Activated CD4-positive, alpha-beta T cell treated with anti-CD3 and anti-CD28 coated beads, Interleukin-2, amount 50 U/mL, for 24 hours (primary cell): Measurements from ENCODE around the gene ARG2.

ENCODE experiments used
- DNase-seq, 2 donors: peaks; one replicate each; pipeline ENCODE4 v3.0.0-alpha.2; 2020; ENCODE audit warnings: low read depth in 1 of 2, low spot score in 1 of 2

Gene ARG2

DNA sequence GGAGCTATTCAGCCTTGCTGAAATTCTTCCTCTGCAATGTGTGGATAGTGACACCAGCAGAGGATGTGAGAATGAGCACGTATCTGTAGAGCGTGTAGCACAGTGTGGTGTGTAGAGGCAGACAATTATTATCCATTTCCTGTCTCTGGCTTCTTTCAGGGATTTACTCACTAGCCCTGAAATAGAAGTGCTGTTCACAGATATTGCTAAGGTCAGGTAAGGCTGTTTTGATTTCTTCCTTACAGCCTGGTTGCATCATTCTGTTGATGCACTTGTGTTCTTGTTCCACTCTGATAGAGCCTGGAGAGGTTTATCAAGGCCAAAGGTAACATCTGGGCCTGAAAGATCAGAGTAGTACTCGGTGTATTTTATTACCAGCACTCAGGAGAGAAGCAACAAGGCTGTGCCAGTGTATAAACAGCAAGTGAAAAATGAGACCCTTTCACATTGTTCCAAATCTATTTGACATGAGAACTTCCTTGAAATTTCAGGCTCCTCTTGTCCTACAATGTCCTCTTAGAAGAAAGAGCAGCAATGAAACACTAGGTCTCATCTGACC, 16.7 kb downstream of the ARG2 start:
- DNase-seq, result no peak

DNA sequence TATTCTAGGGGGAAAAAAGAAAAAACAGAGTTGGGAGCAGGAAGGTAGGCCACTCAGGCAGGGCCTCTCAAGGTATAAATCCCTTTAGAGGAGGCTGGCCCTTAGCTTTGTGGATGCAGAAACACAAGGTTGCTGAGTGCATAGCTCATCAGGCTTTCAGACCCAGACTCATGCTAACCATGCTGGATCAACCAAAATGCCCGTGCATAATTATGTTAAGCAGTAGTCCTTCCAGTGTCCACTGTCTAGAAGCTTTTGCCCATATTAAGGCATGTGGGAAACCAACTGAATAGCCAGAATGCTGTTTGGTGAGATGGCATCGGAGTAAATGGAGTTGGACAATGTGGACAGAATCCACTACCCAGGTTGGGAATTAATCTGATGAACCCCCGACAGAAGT, 18.9 kb downstream of the ARG2 start:
- no peak for DNase-seq

DNA sequence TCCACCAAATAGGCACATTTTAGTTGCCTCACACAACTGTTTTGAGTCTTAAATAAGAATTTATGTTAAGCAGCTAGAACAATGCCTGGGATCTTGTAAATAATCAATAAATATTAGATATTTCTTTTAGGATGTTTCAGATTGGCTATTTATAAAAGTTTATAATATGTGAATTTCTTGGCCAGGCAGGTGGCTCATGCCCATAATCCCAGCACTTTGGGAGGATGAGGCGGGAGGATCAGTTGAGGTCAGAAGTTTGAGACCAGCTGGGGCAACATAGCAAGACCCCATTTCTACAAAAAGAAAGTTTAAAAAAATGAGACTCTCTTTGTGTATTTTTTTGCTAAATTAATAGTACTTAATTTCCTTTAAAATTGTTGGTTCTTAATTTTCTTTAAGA, 21.8 kb downstream of the ARG2 start:
- no peak for DNase-seq

- no peak for DNase-seq
Observed at GRCh38 chr14:67641902-67642749, 22.4 kb downstream of the ARG2 start.

GRCh38 chr14:67643713-67644112, 24.0 kb downstream of the ARG2 start:
- no peak for DNase-seq

GRCh38 chr14:67644428-67644827, 24.7 kb downstream of the ARG2 start:
- DNase-seq, result no peak

- DNase-seq, result no peak
Observed at GRCh38 chr14:67645414-67645813, 25.7 kb downstream of the ARG2 start.

- no peak for DNase-seq
Observed at GRCh38 chr14:67646131-67646530, 26.4 kb downstream of the ARG2 start.

DNA sequence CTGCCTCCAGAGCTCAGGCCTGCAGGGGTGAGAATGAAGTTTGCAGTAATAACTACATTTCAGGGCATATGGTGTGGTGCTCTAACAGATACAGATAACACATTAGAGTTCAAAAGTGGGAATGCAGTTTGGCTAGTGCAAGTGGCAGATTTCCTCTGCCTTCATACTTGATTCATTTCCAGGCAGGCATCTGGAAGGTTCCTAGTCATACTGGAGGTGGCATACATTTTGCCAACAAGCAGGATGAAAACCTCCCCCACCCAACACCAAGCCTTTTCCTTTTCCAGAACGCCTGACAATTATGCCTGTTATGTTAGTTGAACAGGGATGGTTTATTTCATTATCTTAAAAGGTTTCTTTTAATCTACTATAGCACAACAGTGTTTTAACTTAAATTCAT, 30.4 kb downstream of the ARG2 start:
- DNase-seq, result no peak

DNA sequence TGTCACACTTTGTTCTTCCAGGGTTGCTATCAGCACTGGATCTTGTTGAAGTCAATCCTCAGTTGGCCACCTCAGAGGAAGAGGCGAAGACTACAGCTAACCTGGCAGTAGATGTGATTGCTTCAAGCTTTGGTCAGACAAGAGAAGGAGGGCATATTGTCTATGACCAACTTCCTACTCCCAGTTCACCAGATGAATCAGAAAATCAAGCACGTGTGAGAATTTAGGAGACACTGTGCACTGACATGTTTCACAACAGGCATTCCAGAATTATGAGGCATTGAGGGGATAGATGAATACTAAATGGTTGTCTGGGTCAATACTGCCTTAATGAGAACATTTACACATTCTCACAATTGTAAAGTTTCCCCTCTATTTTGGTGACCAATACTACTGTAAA, 31.0 kb downstream of the ARG2 start:
- no peak for DNase-seq

GRCh38 chr14:67652189-67652588, 32.5 kb downstream of the ARG2 start:
- DNase-seq, result no peak

DNA sequence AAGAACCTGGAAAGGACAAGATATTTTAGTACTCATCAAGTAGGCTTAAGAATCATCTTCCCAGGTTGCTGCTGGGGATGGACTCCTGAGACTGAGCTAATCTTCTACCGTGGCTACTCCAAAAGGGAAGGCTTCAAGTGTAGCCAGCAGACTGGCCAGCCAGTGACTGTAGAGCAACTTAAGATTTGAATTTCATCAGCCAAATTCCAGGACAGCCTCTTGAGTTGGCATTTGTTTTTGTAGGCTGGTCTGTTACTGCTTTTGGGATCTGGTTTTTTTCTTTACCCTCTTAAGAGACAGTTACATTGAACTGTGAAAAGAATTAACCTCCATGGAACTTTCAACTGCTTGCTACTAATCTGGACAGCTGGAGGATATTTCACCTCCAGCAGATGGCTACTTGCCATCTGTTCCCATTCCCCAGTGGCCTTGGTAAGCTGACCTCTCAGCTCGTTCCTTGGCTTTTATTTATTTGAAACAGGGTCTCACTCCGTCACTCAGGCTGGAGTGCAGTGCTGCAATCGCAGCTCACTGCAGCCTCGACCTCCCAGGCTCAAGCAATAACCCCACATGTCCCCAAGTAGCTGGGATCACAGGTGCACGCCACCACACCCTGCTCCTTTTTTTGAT, 34.0 kb downstream of the ARG2 start:
- no peak for DNase-seq

DNA sequence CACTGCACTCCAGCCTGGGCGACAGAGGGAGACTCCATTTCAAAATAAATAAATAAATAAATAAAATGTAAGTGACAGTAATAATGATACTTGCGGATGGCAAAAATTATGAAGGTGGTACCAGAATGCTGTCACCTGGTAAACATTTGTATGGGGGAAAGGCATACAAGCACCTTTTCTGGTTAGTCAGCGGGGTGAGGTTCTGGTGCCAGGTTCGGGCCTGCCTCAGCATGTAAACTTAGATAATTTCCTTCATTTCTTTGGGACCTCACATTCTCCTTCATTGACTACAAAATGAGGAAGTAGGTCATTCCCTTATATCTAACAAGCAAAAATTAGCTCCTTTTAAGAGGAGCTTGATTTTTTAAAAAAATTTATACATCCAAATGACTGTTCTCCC, 43.9 kb downstream of the ARG2 start:
- no peak for DNase-seq

DNA sequence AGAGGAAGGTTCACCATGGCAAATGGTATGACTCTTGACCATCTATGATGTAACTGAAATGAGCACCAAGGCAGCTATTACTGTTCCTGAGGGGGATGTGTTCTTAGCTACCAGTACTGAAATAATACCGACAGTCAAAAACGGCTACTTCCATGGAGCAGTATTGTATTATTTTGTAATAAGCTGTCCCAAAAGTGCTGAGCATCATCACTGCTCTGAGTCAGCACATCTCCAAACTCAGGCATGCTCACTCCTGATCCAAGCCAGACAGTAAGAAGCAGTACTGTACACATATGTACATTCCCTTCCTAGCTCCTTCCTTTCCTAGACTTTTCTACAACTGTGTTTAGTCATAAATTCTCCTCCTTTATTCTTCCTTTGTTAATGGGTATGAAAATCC, 46.1 kb downstream of the ARG2 start:
- no peak for DNase-seq

- DNase-seq, result peak in 1 of 2 donors; percentile 40
Observed at GRCh38 chr14:67666750-67667449, 47.2 kb downstream of the ARG2 start.

- DNase-seq, result no peak
Observed at GRCh38 chr14:67668559-67668958, 48.8 kb downstream of the ARG2 start.

DNA sequence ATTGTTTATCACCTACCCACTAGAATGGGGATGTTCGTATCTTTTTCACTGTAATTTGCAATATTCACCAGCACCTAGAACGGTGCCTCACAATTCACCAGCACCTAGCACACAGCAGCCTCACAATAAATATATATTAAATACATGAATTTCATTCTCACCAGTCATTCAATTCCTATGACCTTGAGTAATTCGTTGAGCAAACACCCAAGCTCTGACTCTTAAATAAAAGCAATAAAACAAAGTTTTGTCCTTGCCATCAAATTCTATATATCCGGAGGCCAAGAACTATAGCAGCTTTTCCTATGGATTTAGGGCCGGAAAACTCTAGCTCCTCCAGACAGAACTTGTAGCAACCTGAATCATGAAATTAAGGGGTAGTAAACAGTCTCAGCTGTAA, 53.7 kb downstream of the ARG2 start:
- no peak for DNase-seq

DNA sequence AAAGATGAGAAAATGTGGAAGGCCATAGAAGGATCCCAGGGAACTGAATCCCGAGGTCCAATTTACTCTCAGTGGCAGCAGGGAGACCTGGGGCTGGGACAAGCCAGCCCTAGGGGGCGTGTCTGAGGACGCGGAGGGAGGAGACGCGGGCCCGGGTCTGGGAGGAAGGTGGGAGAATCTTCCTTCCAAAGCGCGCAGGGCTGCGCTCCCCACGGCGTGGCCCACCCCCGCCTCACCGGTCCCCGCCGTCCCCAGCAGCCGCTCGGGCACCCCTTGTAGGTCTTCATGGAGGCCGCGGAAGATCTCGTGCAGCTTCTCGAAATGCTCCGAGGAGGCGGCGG, 54.4 kb downstream of the ARG2 start:
- DNase-seq, result peak in 1 of 2 donors; percentile 41

DNA sequence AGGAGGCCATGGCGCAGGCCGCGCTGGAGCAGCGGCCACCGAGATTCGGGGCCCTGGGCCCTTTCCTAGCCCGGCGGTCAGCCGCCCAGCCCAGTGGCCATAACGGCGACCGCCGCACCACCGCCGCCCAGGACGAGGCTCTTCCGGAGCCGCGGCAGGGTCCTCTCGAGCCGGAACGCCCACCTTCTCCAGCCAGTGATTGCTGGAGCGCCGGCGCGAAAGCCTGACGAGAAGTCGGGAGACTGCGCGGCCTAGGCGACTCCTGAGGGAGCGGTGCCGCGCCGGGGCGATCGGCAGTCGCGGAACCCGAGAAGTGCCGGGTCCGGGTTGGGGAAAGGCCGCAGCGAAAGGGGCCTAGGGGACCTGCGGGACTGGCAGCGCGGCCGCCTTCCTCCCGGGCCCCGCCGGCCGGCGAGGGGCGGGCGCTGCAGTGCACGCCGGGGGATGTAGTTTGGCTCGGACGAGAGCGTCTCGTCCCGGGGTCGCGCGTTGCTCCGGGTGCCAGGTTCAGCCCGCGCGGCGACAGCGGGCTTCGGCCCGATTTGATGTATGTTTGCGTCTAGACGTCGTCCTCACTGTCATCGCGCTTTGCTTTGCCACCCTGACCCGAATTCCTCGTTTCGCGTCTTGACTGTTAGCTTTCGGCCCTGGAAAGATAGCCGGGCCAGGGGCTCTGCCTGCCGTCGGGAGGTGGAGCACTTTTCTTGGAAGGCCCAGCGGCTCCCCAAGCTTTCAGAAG, 54.9 kb downstream of the ARG2 start, which contains the start of gene VTI1B:
Gene VTI1B (minus strand): TSS at position 153 of the 739 bp plus-strand sequence. CDS start 143 bp downstream, at position 10.
- DNase-seq, result peak; percentile 62 to 70

DNA sequence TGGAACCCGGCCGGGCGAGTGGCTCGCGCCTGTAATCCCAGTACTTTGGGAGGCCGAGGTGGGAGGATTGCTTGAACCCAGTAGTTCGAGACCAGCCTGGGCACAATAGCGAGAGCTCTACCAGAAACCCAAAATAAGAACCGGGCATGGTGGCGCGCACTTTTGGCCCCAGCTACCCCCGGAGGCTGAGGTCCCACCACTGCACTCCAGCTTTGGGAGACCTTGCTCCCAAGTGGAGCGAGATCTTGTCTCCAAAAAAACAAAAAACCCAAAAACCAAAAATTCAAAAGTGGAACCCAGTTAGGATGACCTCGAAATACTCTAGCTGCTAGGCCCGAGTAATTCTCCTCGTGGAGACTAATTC, 55.5 kb downstream of the ARG2 start:
- no peak for DNase-seq

DNA sequence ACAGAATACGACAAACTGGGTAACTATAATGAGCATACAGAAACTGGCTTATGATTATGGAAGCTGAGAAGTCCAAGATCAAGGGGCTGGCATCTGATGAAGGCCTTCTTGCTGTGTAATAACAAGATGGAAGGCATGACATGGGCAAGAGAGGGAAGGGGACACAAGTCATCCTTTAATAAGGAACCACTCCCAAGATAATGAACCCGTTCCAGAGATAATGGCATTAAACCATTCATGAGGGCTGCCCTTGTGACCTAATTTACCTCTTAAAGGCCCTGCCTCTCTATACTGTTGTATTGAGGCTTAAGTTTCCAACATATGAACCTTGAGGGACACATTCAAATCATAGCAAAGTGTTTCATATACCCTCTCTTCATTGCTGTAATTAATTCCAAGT, 59.3 kb downstream of the ARG2 start:
- DNase-seq, result no peak
